ENCODE data around the gene PKP4. TPM values are rescaled to one million over a fixed set of nuclear protein-coding genes. Genes with fewer than 3 reads are reported as not detected.

Gene PKP4
- total RNA-seq, 6 donors from 2014 or later: 37.5 to 160 (median 60.8) TPM

DNA sequence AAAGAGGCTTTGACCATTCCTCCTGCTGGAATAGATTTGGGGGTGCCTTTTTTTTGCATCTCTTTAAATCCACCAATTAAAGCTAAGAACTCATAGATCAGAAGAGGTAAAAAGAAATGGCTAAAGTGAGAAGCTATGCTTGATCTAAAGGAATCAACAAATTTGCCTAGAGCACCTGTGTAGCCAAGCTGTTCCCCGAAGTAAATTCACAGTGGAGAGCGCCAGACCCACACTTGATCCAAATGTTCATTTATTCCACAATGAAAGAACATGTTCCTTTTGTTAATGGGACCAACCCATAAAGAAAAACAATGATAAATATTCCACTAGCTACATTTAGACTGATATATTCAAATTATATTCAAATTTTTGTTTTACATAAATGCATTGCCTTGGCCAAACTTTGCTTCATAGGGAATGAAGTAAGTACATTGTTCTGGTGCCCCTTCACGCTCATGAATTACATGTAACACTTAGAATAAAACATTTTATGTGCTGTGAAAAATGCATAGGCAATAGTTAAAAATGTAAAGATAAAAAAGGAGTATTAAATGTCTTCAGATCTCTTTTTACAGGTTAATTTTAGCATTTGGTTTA, 167.4 kb downstream of the PKP4 start:
- DNase-seq (no peak), ATAC-seq (ENCODE audit: low FRiP score in 2 of 2) (no peak)
- Histone ChIP-seq H3K27ac (no peak overlapping the region), H3K4me3 (no peak overlapping the region), H3K4me1 (peaks cover 0 to 4% (median 0%) of the 10 kb centered on the region in 4 donors), H3K9me3 (no peaks in the 10 kb centered on the region), H3K36me3 (peaks cover 3 to 54% (median 12%) of the 10 kb centered on the region in 4 donors), H3K27me3 (no peaks in the 10 kb centered on the region)
- WGBS, 2 donors: 93 to 95% methylated on average over 3 of the region's 3 CpGs
- TF ChIP-seq POLR2A (IDR thresholded peaks at IDR 0.05): no peak
- no peak for TF ChIP-seq POLR2AphosphoS5 (IDR thresholded peaks at IDR 0.05)
- TF ChIP-seq CTCF (IDR thresholded peaks at IDR 0.05): no peak
- TF ChIP-seq EP300 (IDR thresholded peaks at IDR 0.05): no peak

- no peak for ATAC-seq (ENCODE audit: low FRiP score in 2 of 2)
- H3K4me1 ChIP-seq: no peaks in the 10 kb centered on the region
- H3K36me3 ChIP-seq: peaks cover 3 to 54% (median 12%) of the 10 kb centered on the region in 4 donors
- no peak overlapping the region for H3K27ac ChIP-seq
- 97 to 98% methylated on average over 9 to 19 of the region's 19 CpGs for WGBS, 2 donors
- TF ChIP-seq CTCF (IDR thresholded peaks at IDR 0.05): no peak
- H3K4me3 ChIP-seq: no peak overlapping the region
- DNase-seq: peak in 1 of 2 donors; percentile 32
- no peaks in the 10 kb centered on the region for H3K9me3 ChIP-seq
- H3K27me3 ChIP-seq: no peaks in the 10 kb centered on the region
Measured at GRCh38 chr2:158624961-158625360, 168.2 kb downstream of the PKP4 start.

- peaks cover 0 to 52% (median 11%) of the 10 kb centered on the region in 4 donors for H3K36me3 ChIP-seq
- WGBS, 2 donors: 50 to 62% methylated on average over 5 of the region's 5 CpGs
- H3K4me3 ChIP-seq: no peak overlapping the region
- no peak for DNase-seq
- no peak for ATAC-seq (ENCODE audit: low FRiP score in 2 of 2)
- H3K27ac ChIP-seq: no peak overlapping the region
- H3K9me3 ChIP-seq: no peaks in the 10 kb centered on the region
- no peaks in the 10 kb centered on the region for H3K4me1 ChIP-seq
- TF ChIP-seq POLR2A (IDR thresholded peaks at IDR 0.05): no peak
- TF ChIP-seq POLR2AphosphoS5 (IDR thresholded peaks at IDR 0.05): no peak
- no peak for TF ChIP-seq EP300 (IDR thresholded peaks at IDR 0.05)
- no peak for TF ChIP-seq CTCF (IDR thresholded peaks at IDR 0.05)
- no peaks in the 10 kb centered on the region for H3K27me3 ChIP-seq
Measured at GRCh38 chr2:158629116-158629515, 172.4 kb downstream of the PKP4 start.

DNA sequence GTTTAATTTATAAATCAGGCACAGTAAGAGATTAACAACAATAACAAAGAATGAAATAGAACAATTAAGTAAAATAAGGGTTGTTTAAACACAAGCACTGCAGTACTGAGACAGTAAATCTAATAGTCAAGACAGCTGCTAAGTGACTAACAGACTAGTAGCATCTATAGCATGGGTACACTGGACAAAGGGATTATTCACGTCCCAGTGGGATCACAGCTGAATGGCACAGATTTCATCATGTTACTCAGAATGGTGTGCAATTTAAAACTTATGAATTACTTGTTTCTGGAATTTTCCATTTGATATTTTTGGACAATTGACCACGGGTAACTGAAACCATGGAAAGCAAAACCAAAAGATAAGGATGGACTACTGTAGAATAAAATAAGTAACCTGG, 176.5 kb downstream of the PKP4 start:
- 88 to 91% methylated on average over 2 of the region's 2 CpGs for WGBS, 2 donors
- no peak for ATAC-seq (ENCODE audit: low FRiP score in 2 of 2)
- no peak overlapping the region for H3K27ac ChIP-seq
- no peaks in the 10 kb centered on the region for H3K9me3 ChIP-seq
- H3K27me3 ChIP-seq: no peaks in the 10 kb centered on the region
- TF ChIP-seq EP300 (IDR thresholded peaks at IDR 0.05) (no peak), POLR2A (IDR thresholded peaks at IDR 0.05) (no peak), CTCF (IDR thresholded peaks at IDR 0.05) (no peak), POLR2AphosphoS5 (IDR thresholded peaks at IDR 0.05) (no peak)
- H3K36me3 ChIP-seq: peaks cover 0 to 41% (median 6%) of the 10 kb centered on the region in 4 donors
- DNase-seq: no peak
- H3K4me1 ChIP-seq: peaks cover 0 to 5% (median 0%) of the 10 kb centered on the region in 4 donors
- H3K4me3 ChIP-seq: no peak overlapping the region

GRCh38 chr2:158634627-158635026, 177.9 kb downstream of the PKP4 start:
- TF ChIP-seq EP300 (IDR thresholded peaks at IDR 0.05): no peak
- TF ChIP-seq POLR2A (IDR thresholded peaks at IDR 0.05): no peak
- TF ChIP-seq POLR2AphosphoS5 (IDR thresholded peaks at IDR 0.05): no peak
- TF ChIP-seq CTCF (IDR thresholded peaks at IDR 0.05): no peak

More at GRCh38 chr2:158634627-158635026, 177.9 kb downstream of the PKP4 start:
- H3K27me3 ChIP-seq: no peaks in the 10 kb centered on the region
- WGBS, 2 donors: 92 to 93% methylated on average over 5 of the region's 5 CpGs
- ATAC-seq (ENCODE audit: low FRiP score in 2 of 2) (no peak), DNase-seq (no peak)
- H3K36me3 ChIP-seq: peaks cover 0 to 41% (median 8%) of the 10 kb centered on the region in 4 donors
- no peak overlapping the region for H3K27ac ChIP-seq
- H3K4me1 ChIP-seq: peaks cover 0 to 5% (median 0%) of the 10 kb centered on the region in 4 donors
- no peak overlapping the region for H3K4me3 ChIP-seq
- H3K9me3 ChIP-seq: no peaks in the 10 kb centered on the region
